GM13977 (cell line): ENCODE measurements around the gene OSTN.

Source experiments
- DNase-seq: peaks from one replicate; pipeline ENCODE4 v3.0.0; 2012; ENCODE audit warnings: low spot score
- CTCF ChIP-seq: IDR thresholded peaks from 2 replicates; pipeline ENCODE4 v1.5.1; 2012; ENCODE audit warnings: mild to moderate bottlenecking, control low read depth; ENCODE audit not compliant: insufficient read depth; ENCODE audit errors: extremely low read depth, missing control alignments
- in situ Hi-C: fragments of 300-500 bp; cut with MboI; formaldehyde crosslinking; loops from one replicate; pipeline ENCODE4 v1.12.0; 2022; ENCODE audit warnings: low sequenced_read_pairs, low pct_unique_long_range_greater_than_20kb, mixed read lengths, inconsistent platforms; ENCODE audit not compliant: unreplicated experiment

Gene OSTN

GRCh38 chr3:191301782-191302411 lies 102.9 kb downstream of the OSTN start:
- TF ChIP-seq CTCF: no peak
- in situ Hi-C loops: no loop called here
- no peak for DNase-seq

- in situ Hi-C loops: no loop called here
- no peak for TF ChIP-seq CTCF
- no peak for DNase-seq
Measured at GRCh38 chr3:191302451-191302850, 103.4 kb downstream of the OSTN start.

GRCh38 chr3:191303596-191303995 lies 104.6 kb downstream of the OSTN start:
- no peak for DNase-seq
- TF ChIP-seq CTCF: no peak
- in situ Hi-C loops: no loop called here

- no peak for DNase-seq
- in situ Hi-C loops: no loop called here
- TF ChIP-seq CTCF: no peak
Measured at GRCh38 chr3:191306428-191306827, 107.4 kb downstream of the OSTN start.

GRCh38 chr3:191307341-191307740 lies 108.3 kb downstream of the OSTN start:
- TF ChIP-seq CTCF: no peak
- DNase-seq: no peak
- in situ Hi-C loops: no loop called here

GRCh38 chr3:191313296-191313695 lies 114.3 kb downstream of the OSTN start:
- no peak for DNase-seq
- TF ChIP-seq CTCF: no peak
- in situ Hi-C loops: no loop called here
